Left hindlimb (tissue), 1 donor: ENCODE data around the gene TAF1C.

Experiments used
- DNase-seq: peaks from one replicate; pipeline ENCODE4 v3.0.0-alpha.2; 2018

Gene TAF1C

DNA sequence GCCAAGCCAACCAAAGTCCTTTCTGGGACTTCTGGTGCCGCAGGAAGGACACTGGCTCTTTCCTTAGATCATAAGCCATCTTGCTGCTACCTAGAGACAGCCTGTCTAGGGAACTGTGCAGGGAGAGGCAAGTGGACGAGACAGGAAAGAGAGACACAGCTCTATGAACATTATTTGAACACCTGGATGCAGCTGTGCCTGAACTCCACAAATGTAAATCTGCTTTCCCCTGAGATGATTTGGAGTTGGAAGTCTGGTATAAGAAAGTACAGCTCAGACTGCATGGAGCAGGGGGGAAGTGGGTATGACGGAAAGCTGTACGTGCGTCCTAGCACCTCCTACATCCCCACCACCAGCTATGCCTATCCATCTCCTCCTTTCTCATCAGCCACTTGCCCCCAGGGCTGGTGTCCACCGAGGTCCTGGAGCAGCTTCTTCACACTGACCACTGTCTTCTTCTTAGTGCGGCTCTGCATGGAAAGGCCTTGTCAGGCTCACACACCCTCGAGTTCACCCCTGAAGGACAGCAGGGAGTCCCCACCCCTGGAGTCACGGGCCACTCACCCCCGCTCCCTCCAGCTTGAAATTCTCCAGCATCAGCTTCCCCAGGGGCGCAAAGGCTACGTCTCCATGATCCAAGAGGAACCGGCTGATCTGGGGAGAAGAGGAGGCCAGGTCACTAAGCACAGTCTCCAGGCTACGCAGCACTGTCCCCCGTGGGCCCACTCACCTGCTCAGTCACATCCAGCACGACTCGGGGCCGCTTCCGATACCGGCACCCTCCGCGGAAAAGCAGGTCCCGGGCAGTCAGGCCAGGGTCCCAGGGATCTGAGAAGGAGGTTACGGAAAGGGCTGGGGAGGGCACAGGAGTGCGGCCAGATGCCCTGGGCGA lies 3.9 kb downstream of the TAF1C start:
- no peak for DNase-seq

- no peak for DNase-seq
Observed at GRCh38 chr16:84182104-84182503, 4.8 kb downstream of the TAF1C start.

DNA sequence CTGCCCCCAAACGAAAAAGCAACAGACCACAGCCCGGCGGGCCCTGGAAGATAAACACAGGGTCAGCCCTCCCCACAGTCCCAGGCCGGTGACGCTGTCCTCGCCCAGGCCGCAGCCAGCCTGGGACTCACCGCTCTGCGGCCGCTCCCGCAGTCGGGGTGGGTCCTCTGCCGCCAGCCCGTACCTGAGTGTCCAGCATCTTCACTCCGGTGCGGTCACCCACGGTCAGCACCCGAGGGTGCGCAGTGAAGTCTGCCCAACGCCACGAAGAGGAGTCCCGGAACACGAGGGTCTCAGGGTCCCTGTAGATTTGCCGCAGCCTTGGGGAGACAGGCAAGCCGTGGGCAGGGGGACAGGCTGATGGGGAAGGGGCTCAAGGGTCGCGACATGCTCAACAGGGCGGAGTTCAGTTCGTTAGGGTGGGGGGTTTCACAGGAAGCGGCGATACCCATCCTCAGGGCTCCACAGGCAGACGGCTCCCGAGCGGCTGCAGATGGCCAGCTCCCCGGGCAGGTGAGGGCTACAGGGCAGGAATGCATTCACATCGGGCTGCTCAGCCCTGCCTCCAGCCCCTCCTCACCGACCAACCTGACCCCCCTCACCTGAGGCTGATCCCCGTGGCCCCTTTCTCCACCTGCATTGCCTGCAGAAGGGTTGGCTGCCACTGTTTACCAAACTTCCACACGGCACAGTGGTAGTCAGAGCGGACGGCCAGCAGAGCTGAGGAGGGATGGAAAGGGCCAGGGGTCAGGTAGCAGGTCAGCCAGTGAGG lies 5.5 kb downstream of the TAF1C start:
- DNase-seq = no peak

DNA sequence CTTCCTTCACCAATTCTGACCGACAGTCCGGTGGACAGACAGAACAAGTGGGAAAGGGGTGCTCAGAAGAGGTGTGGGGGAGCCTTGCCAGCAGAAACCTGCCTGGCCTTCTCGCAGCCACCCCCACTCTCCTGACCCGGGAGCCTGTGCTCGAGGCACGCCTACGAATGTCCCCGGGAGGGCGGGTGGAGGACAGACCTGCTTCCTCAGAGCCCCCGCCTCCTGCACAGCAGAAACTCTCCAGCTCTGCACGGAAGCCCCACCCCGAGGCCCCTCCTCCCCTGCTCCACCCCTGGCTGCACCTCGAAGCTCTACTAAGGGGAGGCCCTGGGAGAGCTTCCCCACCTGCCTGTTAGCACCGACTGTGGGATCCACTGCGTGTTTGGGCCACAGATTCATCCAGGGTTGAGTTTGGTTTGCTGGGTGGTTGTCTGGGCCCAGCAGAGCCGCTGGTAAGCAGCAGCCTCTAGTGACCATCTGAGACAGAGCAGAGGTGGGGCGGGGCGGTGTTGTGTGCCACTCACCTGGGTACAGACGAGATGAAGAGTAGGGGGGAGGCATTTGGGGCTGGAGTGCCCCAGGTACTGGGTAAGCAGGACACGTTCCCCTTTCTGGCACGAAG lies 6.2 kb downstream of the TAF1C start:
- no peak for DNase-seq

DNA sequence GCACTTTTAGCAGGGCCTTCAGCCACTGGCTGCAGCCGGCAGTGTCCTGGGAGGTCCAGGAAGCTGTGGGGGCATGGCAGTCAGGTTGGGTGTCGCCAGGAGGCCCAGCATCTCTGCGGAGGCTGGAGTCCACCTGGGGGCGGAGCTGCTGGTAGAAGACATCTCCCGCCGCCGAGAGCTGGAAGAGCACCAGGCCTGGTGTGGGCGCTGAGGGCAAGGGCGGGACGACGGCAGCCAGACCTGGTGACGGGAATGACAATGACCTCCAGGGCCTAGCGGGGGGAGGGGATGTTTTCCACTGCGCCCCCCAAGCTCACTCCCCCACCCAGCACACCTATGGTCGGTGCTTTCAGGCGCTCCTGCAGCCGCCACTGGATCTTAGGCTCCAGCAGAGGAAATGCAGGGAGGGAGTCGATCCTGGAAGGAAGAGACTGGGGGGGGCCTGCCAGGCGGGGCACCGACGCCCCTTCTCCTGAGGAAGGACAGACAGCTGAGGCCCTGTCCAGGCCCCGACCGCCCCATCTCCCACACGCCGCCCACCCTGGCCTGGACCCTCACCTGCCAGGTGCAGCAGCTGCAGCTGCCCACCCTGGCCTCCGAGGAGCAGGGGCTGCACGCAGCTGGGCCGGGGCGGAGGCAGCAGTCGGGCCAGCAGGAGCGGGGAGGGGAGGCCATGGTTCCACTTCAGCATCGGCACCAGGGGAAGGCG lies 7.1 kb downstream of the TAF1C start:
- no peak for DNase-seq

GRCh38 chr16:84178892-84179611 lies 7.8 kb downstream of the TAF1C start:
- DNase-seq = no peak

- no peak for DNase-seq
Observed at GRCh38 chr16:84178146-84178765, 8.6 kb downstream of the TAF1C start.

DNA sequence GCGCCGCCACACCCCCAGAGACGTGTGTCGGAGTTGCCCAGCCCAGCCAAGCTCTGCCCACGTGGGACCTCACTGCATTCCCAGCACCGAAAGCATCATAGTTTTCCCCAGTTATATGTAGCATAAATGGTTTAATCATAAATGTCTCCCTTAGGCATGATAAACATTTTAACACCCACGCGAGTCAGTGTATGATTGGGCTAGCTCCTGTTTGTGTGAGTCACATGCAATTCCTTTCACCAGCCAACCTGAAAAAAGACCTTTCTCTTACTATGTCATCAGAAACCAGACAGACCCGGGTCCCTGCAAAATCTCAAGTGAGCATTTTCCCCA lies 9.2 kb downstream of the TAF1C start:
- no peak for DNase-seq

DNA sequence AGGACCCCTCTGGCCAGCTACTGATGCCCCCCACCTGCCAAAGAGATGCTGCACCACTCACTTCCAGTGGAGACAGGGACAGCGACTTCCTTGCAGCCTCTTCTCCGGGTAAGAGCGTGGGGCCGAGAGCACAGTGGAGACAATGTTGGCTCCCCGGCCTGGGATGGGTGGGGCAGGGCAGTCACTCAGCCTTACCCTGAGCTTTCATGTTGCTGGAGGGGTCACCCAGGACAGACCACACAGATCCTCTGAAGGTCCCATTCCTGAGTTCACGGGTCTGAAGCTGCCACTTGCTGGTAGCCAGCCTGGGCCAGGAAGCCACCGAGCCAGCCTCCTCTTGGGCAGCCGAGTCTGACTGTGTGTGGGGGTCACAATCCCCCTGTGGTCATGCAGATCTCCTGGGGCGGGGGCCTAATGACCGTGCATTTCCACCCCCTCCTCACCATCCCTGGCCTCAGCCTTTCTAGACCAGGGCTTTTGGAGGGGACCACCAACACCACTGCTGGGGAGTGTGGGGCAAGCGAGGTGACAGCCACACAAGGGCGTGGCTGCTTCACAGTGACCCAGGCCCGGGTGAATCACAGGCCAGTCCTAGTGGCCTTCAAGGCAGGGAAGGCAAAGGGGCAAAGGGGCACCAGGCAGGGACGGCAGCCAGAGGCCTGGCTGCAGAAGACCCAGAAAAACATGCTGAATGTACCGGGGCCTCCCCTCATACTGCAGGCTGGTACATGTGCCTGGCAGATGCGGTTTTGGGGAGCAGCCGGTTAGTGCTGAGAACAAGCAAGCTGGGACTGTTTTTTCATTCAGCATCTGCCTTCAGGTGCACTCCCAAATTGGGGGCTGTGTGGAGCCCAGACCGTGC lies 10.4 kb downstream of the TAF1C start:
- no peak for DNase-seq

DNA sequence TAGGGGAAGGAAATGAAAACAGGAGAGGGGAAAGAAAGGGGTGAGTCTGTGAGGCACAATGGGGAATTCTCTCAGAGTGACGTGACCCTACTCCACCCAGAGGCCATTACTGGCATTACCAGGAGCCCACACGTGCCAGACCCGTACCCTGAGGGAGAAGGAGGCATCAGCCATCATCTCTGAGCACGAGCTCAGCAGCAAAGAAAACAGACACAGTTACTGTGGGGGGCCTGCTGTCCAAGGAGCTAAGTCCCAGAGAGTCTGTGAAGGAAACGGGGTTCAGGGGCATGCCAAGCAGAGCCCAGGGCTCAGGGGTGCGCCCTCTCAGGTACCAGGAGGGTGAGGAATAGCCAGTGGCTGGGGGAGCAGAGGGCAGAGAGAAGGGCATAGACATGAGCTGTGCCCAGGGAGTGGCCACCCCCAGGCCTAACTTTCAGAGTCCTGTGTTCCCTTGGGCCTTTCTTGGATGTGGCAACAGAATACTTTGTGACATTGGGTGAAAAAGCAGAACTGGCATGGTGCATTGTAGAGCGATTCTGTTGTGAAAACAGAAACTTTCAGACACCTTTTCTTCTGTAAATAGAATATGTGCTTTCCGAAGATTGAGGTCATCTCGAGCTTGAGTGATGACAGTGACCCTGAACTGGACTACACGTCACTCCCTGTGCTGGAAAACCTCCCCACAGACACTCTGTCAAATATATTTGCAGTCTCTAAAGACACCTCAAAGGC lies 11.3 kb downstream of the TAF1C start:
- DNase-seq = no peak

DNA sequence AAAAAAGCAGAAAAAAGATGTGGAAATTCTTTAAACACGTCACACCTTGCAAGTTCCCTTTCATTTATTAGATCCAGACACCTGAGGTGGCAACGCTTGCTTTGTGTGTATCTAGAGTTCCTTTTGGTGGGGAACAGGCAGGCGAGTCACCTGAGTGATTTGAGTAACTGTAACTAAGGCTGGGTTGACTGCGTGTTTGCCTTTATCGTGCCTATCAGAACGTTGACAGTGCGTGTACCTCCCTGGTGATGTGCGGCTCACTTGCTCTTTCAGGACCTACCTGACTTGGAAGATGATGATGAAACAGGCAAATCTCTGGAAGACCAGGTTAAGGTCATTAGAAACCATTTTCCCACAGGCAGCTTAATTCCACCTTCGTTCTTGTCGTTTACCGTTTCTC lies 12.5 kb downstream of the TAF1C start:
- DNase-seq = no peak

DNA sequence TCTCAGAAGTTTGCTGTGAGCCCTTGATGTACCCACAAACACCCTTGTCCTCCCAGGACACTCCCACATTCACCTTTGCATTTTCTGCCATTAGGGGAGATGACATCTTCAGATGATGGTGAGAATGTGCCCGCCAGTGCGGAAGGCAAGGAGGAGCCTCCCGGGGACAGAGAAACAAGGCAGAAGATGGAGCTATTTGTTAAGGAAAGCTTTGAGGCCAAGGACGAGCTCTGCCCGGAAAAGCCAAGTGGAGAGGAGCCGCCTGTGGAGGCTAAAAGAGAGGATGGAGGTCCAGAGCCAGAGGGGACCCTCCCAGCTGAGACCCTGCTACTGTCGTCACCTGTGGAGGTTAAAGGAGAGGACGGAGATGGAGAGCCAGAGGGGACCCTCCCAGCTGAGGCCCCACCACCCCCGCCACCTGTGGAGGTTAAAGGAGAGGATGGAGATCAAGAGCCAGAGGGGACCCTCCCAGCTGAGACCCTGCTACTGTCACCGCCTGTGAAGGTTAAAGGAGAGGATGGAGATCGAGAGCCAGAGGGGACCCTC lies 17.0 kb downstream of the TAF1C start:
- no peak for DNase-seq

DNA sequence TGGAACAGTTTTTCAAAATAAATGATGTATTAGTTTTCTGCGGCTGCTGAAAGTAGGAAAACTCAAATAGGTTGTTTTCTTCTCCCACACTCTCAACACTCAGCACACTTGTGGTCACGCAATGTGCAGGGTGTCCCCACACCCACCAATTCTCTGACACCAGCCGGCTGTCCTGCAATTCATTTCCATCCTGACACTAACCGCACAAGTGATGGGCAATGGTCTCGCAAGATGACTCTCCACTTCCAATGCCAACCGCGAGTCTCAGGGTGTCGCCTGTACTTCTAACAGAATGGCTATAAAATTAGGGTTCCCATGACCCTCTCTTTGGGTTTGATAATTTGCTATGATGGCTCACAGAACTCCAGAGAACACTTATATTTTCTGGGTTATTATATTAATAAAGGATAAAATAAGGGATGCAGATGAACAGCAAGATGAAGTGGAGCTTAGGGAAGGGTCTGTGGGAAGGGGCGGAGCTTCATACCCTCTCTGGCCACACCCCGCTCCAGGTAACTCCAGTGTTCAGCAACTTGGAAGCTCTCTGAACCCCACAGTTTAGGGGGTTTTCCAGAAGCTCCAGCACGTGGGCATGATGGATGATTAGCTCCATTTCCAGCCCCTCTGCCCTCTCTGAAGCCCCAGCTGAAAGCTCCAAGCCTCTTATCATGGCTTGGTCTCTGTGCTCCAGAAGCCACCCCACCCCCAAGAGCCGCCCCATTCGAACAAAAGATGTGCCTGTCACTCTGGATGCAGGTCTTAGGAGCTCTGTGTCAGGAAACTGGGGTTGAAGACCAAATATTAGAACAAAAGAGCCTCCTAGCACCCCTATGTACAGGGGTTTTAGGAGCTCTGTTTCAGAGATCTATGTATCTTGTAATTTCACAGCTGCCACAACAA lies 19.8 kb downstream of the TAF1C start:
- DNase-seq = no peak

DNA sequence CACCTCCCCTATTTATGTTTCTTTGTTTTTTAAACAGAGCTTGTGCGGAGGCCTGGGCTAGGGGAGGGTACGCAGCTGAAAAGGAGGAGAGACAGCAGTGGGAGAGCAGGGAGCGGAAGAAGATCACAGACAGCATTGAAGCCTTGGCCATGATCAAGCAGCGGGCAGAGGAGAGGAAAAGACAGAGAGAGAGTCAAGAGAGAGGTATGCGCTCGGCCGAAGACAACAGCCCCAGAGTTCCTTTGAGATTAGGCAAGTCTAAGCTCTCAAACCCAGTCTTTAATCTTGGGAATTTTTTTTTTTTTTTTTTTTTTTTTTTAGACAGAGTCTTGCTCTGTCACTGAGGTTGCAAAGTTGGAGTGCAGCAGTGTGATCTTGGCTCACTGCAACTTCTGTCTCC lies 21.1 kb downstream of the TAF1C start:
- no peak for DNase-seq

- DNase-seq = no peak
Observed at GRCh38 chr16:84161801-84162200, 25.1 kb downstream of the TAF1C start.

DNA sequence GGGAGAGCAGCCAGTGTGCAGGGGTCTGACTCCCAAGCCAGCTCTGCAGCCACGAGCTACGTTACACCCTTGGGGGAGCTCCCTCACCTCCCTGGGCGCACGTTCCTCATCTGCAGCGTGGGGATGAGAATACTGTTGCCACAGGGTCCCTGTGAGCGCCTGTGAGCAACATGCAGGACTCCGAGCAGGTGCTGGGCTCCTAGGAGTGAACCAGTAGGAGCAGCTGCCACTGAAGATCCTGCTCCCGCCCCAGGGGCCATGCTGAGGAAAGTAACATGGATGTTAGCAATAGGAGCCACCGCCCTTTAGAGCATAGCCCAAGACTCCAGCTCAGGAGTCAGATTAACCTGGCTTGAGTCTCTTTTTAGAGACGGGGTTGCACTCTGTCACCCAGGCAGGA lies 25.8 kb downstream of the TAF1C start:
- no peak for DNase-seq

DNA sequence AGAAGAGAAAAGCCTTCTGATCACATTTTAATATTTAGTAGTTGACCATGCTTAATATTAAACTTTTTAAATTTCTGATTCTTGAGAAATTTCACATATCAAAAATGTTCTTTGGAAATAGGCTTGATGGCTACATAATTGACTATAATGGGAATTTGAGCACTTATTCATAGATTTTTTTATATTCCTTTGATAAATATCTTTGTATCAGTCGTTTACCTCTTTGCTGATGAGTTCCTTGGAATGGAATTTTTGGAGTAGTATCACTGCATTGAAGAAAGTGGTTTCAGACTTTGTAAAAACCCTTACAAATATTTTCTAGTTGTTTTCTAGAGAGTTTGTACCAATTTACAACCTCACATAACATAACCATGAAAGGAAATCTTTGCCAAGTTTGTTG lies 27.1 kb downstream of the TAF1C start:
- DNase-seq = no peak

- DNase-seq = no peak
Observed at GRCh38 chr16:84159007-84159406, 27.9 kb downstream of the TAF1C start.

GRCh38 chr16:84156342-84156784 lies 30.5 kb downstream of the TAF1C start:
- DNase-seq = no peak
